Endometrial microvascular endothelial cells (primary cell): ENCODE data around the gene RHCG. TPM values are rescaled to one million over a fixed set of nuclear protein-coding genes. Genes with fewer than 3 reads are reported as not detected.

Experiments
- in situ Hi-C: cut with HindIII; loops from 2 replicates; pipeline ENCODE4 v1.10.0; 2017; ENCODE audit warnings: low sequenced_read_pairs, low pct_unique_long_range_greater_than_20kb; ENCODE audit errors: inconsistent ontology term
- total RNA-seq: library from RNA; depleted of rRNA; stranded (reverse); fragments of >200 nt; gene quantifications from one replicate; pipeline ENCODE4 v1.2.3, GENCODE V29; 2015; ENCODE audit errors: inconsistent ontology term

Gene RHCG
- total RNA-seq: not detected

GRCh38 chr15:89496155-89497098 lies at the start of gene RHCG:
Gene RHCG (minus strand): TSS chr15:89496583. CDS start chr15:89496544, 39 bp downstream.
- in situ Hi-C loops: no loop called here

GRCh38 chr15:89543389-89543788 lies 47.0 kb upstream of the RHCG start:
- in situ Hi-C loops: no loop called here

- in situ Hi-C loops: no loop called here
Measured at GRCh38 chr15:89542369-89542768, 46.0 kb upstream of the RHCG start.

GRCh38 chr15:89539027-89539426 lies 42.6 kb upstream of the RHCG start:
- in situ Hi-C loops: no loop called here

- in situ Hi-C loops: no loop called here
Measured at GRCh38 chr15:89533861-89534544, 37.6 kb upstream of the RHCG start.

GRCh38 chr15:89531796-89532537 lies 35.6 kb upstream of the RHCG start:
- in situ Hi-C loops: no loop called here

GRCh38 chr15:89530976-89531375 lies 34.6 kb upstream of the RHCG start:
- in situ Hi-C loops: no loop called here

GRCh38 chr15:89528757-89529352 lies 32.5 kb upstream of the RHCG start:
- in situ Hi-C loops: no loop called here

- in situ Hi-C loops: no loop called here
Measured at GRCh38 chr15:89526601-89527441, 30.4 kb upstream of the RHCG start.

- in situ Hi-C loops: no loop called here
Measured at GRCh38 chr15:89526181-89526580, 29.8 kb upstream of the RHCG start.

GRCh38 chr15:89524184-89524583 lies 27.8 kb upstream of the RHCG start:
- in situ Hi-C loops: no loop called here

- in situ Hi-C loops: no loop called here
Measured at GRCh38 chr15:89523101-89523500, 26.7 kb upstream of the RHCG start.

GRCh38 chr15:89521605-89522004 lies 25.2 kb upstream of the RHCG start:
- in situ Hi-C loops: no loop called here

- in situ Hi-C loops: no loop called here
Measured at GRCh38 chr15:89515477-89515876, 19.1 kb upstream of the RHCG start.

GRCh38 chr15:89514596-89515406 lies 18.4 kb upstream of the RHCG start:
- in situ Hi-C loops: no loop called here

GRCh38 chr15:89514186-89514585 lies 17.8 kb upstream of the RHCG start:
- in situ Hi-C loops: no loop called here

- in situ Hi-C loops: no loop called here
Measured at GRCh38 chr15:89513284-89513683, 16.9 kb upstream of the RHCG start.
